ENCODE data around the gene GLI2.

GRCh38 chr2:120729406-120730399 lies 6.0 kb upstream of the GLI2 start:
- TF ChIP-seq, protein P1, sequence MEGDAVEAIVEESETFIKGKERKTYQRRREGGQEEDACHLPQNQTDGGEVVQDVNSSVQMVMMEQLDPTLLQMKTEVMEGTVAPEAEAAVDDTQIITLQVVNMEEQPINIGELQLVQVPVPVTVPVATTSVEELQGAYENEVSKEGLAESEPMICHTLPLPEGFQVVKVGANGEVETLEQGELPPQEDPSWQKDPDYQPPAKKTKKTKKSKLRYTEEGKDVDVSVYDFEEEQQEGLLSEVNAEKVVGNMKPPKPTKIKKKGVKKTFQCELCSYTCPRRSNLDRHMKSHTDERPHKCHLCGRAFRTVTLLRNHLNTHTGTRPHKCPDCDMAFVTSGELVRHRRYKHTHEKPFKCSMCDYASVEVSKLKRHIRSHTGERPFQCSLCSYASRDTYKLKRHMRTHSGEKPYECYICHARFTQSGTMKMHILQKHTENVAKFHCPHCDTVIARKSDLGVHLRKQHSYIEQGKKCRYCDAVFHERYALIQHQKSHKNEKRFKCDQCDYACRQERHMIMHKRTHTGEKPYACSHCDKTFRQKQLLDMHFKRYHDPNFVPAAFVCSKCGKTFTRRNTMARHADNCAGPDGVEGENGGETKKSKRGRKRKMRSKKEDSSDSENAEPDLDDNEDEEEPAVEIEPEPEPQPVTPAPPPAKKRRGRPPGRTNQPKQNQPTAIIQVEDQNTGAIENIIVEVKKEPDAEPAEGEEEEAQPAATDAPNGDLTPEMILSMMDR (IDR thresholded peaks at IDR 0.05): no peak
- TF ChIP-seq POLR2A (IDR thresholded peaks at IDR 0.05): no peak

All from ovary (tissue), 3 donors.